HFF-Myc (cell line): ENCODE measurements around the gene ZFYVE28.

Experiments used
- DNase-seq: peaks from one replicate; pipeline ENCODE4 v3.0.0-alpha.2; 2011; ENCODE audit warnings: low read depth; ENCODE audit errors: extremely low read depth
- H3K4me3 ChIP-seq: replicated peaks from 2 replicates; pipeline ENCODE4 v1.5.1; 2011; ENCODE audit warnings: low read depth, mild to moderate bottlenecking, control low read depth, low read length
- CTCF ChIP-seq: IDR thresholded peaks from 2 replicates; pipeline ENCODE4 v1.5.1; 2012; ENCODE audit warnings: mild to moderate bottlenecking, low read depth, low read length, control low read depth; ENCODE audit errors: missing control alignments

Gene ZFYVE28

GRCh38 chr4:2459589-2460349 lies 41.3 kb upstream of the ZFYVE28 start:
- TF ChIP-seq CTCF, result no peak

GRCh38 chr4:2458546-2459491 lies 40.4 kb upstream of the ZFYVE28 start:
- DNase-seq, result no peak
- no peak overlapping the region for H3K4me3 ChIP-seq
- no peak for TF ChIP-seq CTCF

More at GRCh38 chr4:2459589-2460349, 41.3 kb upstream of the ZFYVE28 start:
- no peak for DNase-seq
- no peak overlapping the region for H3K4me3 ChIP-seq

GRCh38 chr4:2457481-2458295 lies 39.2 kb upstream of the ZFYVE28 start:
- no peak for TF ChIP-seq CTCF
- DNase-seq, result no peak
- H3K4me3 ChIP-seq, result no peak overlapping the region

- H3K4me3 ChIP-seq, result no peak overlapping the region
- DNase-seq, result no peak
- no peak for TF ChIP-seq CTCF
Measured at GRCh38 chr4:2451821-2452785, 33.7 kb upstream of the ZFYVE28 start.

- TF ChIP-seq CTCF, result no peak
- no peak for DNase-seq
- H3K4me3 ChIP-seq, result no peak overlapping the region
Measured at GRCh38 chr4:2451036-2451520, 32.6 kb upstream of the ZFYVE28 start.
